ENCODE measurements around the gene DRD4. TPM values are rescaled to one million over a fixed set of nuclear protein-coding genes. Genes with fewer than 3 reads are reported as not detected.

DRD4 gene
- total and polyA plus RNA-seq, 2 of the 13 experiments (the other 11 are each of a cell fraction or from before 2014, with no cell fraction given), result 0.09 to 0.13 TPM

GRCh38 chr11:655036-655726 is 18.1 kb downstream of the DRD4 start (continued):
- peak; percentile 90 for TF ChIP-seq HNF1A (IDR thresholded peaks at IDR 0.05; ENCODE audit: low read depth)
- TF ChIP-seq HNF1A (CRISPR knock-in tag; IDR thresholded peaks at IDR 0.05; ENCODE audit: borderline replicate concordance), result peak; percentile 94
- TF ChIP-seq AGO2 (optimal IDR thresholded peaks at IDR 0.05; ENCODE audit: low read depth, low read length), result peak; percentile 43
- TF ChIP-seq ZNF121 (CRISPR knock-in tag; IDR thresholded peaks at IDR 0.05), result peak; percentile 81
- TF ChIP-seq ZNF7 (CRISPR knock-in tag; IDR thresholded peaks at IDR 0.05), result no peak
- no peak for TF ChIP-seq GLI4 (CRISPR knock-in tag; IDR thresholded peaks at IDR 0.05; ENCODE audit: borderline replicate concordance)
- TF ChIP-seq KLF13 (CRISPR knock-in tag; IDR thresholded peaks at IDR 0.05), result no peak
- no peak for TF ChIP-seq SRF (IDR thresholded peaks at IDR 0.05; ENCODE audit: low read depth, low read length)
- 0 out of 2 replicates have a peak, but pooled peaks have one; percentile 18 for TF ChIP-seq ZBTB38 (CRISPR knock-in tag; IDR thresholded peaks at IDR 0.05)
- TF ChIP-seq HNRNPUL1 (IDR thresholded peaks at IDR 0.05; ENCODE audit: low read depth, low read length), result no peak; the same call in 1 of the 2 replicates
- no peak for TF ChIP-seq MTA3 (CRISPR knock-in tag; IDR thresholded peaks at IDR 0.05)
- TF ChIP-seq ZNF761 (CRISPR knock-in tag; conservative IDR thresholded peaks at IDR 0.05), result 0 out of 2 replicates have a peak, but pooled peaks have one; percentile 36
- TF ChIP-seq ZNF329 (CRISPR knock-in tag; IDR thresholded peaks at IDR 0.05; ENCODE audit: low read depth), result no peak
- TF ChIP-seq ZNF614 (CRISPR knock-in tag; IDR thresholded peaks at IDR 0.05; ENCODE audit: borderline replicate concordance), result no peak
- TF ChIP-seq SIX1 (CRISPR knock-in tag; IDR thresholded peaks at IDR 0.05; ENCODE audit: borderline replicate concordance), result no peak
- TF ChIP-seq, protein P1, sequence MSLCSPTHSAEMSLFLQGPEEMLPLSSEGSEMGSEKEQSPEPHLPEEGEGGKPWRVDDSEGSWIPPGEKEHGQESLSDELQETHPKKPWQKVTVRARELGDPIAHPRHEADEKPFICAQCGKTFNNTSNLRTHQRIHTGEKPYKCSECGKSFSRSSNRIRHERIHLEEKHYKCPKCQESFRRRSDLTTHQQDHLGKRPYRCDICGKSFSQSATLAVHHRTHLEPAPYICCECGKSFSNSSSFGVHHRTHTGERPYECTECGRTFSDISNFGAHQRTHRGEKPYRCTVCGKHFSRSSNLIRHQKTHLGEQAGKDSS (CRISPR knock-in tag; IDR thresholded peaks at IDR 0.05; ENCODE audit: borderline replicate concordance, low read depth), result 0 out of 2 replicates have a peak, but pooled peaks have one; percentile 43
- TF ChIP-seq SCMH1 (CRISPR knock-in tag; IDR thresholded peaks at IDR 0.05; ENCODE audit: borderline replicate concordance), result no peak
- peak; percentile 20 for TF ChIP-seq RBM39 (IDR thresholded peaks at IDR 0.05; ENCODE audit: low read depth, low read length, poor library complexity, severe bottlenecking)
- TF ChIP-seq SP140L (CRISPR knock-in tag; IDR thresholded peaks at IDR 0.05; ENCODE audit: borderline replicate concordance), result no peak
- TF ChIP-seq ZNF570 (CRISPR knock-in tag; IDR thresholded peaks at IDR 0.05; ENCODE audit: borderline replicate concordance), result no peak
- TF ChIP-seq, protein P2, sequence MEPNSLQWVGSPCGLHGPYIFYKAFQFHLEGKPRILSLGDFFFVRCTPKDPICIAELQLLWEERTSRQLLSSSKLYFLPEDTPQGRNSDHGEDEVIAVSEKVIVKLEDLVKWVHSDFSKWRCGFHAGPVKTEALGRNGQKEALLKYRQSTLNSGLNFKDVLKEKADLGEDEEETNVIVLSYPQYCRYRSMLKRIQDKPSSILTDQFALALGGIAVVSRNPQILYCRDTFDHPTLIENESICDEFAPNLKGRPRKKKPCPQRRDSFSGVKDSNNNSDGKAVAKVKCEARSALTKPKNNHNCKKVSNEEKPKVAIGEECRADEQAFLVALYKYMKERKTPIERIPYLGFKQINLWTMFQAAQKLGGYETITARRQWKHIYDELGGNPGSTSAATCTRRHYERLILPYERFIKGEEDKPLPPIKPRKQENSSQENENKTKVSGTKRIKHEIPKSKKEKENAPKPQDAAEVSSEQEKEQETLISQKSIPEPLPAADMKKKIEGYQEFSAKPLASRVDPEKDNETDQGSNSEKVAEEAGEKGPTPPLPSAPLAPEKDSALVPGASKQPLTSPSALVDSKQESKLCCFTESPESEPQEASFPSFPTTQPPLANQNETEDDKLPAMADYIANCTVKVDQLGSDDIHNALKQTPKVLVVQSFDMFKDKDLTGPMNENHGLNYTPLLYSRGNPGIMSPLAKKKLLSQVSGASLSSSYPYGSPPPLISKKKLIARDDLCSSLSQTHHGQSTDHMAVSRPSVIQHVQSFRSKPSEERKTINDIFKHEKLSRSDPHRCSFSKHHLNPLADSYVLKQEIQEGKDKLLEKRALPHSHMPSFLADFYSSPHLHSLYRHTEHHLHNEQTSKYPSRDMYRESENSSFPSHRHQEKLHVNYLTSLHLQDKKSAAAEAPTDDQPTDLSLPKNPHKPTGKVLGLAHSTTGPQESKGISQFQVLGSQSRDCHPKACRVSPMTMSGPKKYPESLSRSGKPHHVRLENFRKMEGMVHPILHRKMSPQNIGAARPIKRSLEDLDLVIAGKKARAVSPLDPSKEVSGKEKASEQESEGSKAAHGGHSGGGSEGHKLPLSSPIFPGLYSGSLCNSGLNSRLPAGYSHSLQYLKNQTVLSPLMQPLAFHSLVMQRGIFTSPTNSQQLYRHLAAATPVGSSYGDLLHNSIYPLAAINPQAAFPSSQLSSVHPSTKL (CRISPR knock-in tag; IDR thresholded peaks at IDR 0.05), result peak; percentile 39

Measured in HepG2 (cell line).